Subcutaneous adipose tissue (tissue), 4 donors: ENCODE results near the gene COX4I2. TPM values are rescaled to one million over a fixed set of nuclear protein-coding genes. Genes with fewer than 3 reads are reported as not detected.

Source experiments
- total RNA-seq, 4 donors: library from RNA; depleted of rRNA; stranded (reverse); fragments of >200 nt; gene quantifications; one replicate each; pipeline ENCODE4 v1.1.0, GENCODE V29; 2016
- TF ChIP-seq, protein P1 (sequence below): fragments of 450-650 bp; IDR thresholded peaks from one replicate; pipeline ENCODE4 v1.5.1; 2016; ENCODE audit warnings: low read depth, mild to moderate bottlenecking, control low read depth, antibody characterized with exemption, moderate library complexity

The COX4I2 gene
- total RNA-seq, 4 donors from 2014 or later: 2.6 to 8.9 (median 5.5) TPM; not detected in 1

DNA sequence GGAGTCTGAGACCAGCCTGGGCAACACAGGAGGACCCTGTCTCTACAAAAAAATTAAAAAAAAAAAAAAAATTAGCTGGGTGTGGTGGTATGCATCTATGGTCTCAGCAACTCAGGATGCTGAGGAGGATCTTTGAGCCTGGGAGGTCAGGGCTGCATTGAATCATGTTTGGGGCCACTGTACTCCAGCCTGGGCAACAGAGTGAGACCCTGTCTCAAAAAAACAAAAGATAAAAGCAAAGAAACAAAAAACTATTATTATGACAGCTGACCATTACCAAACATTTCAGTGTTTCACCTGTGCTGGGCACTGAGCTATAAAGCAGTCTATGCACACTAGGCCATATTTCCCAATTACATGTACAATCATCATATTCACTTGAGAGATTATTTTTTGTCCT, 35.7 kb downstream of the COX4I2 start:
- TF ChIP-seq, protein P1, sequence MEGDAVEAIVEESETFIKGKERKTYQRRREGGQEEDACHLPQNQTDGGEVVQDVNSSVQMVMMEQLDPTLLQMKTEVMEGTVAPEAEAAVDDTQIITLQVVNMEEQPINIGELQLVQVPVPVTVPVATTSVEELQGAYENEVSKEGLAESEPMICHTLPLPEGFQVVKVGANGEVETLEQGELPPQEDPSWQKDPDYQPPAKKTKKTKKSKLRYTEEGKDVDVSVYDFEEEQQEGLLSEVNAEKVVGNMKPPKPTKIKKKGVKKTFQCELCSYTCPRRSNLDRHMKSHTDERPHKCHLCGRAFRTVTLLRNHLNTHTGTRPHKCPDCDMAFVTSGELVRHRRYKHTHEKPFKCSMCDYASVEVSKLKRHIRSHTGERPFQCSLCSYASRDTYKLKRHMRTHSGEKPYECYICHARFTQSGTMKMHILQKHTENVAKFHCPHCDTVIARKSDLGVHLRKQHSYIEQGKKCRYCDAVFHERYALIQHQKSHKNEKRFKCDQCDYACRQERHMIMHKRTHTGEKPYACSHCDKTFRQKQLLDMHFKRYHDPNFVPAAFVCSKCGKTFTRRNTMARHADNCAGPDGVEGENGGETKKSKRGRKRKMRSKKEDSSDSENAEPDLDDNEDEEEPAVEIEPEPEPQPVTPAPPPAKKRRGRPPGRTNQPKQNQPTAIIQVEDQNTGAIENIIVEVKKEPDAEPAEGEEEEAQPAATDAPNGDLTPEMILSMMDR: no peak

DNA sequence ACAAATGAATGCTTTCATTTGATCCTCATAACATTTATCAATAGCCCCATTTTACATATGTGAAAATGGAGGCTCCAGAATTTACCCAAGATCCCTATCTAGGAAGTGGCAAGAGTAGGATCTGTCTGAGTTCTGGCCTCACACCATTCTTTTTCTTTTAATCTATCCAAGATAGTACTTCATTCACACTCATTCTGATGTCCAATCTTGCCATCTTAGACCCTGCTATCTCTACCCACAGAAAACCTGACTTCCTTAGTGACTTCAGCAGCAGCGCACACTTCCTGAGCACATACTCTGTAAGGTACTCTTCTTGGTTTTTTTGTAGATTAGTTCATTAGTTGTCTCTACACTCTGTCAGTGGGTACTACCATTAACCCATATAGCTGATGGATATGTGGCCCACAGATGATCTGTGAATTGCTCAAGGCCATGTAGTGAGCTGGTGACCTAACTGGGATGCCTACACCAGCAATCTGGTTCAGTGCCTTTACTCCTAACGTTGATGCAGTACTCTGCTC, 36.3 kb downstream of the COX4I2 start:
- TF ChIP-seq, protein P1: no peak

DNA sequence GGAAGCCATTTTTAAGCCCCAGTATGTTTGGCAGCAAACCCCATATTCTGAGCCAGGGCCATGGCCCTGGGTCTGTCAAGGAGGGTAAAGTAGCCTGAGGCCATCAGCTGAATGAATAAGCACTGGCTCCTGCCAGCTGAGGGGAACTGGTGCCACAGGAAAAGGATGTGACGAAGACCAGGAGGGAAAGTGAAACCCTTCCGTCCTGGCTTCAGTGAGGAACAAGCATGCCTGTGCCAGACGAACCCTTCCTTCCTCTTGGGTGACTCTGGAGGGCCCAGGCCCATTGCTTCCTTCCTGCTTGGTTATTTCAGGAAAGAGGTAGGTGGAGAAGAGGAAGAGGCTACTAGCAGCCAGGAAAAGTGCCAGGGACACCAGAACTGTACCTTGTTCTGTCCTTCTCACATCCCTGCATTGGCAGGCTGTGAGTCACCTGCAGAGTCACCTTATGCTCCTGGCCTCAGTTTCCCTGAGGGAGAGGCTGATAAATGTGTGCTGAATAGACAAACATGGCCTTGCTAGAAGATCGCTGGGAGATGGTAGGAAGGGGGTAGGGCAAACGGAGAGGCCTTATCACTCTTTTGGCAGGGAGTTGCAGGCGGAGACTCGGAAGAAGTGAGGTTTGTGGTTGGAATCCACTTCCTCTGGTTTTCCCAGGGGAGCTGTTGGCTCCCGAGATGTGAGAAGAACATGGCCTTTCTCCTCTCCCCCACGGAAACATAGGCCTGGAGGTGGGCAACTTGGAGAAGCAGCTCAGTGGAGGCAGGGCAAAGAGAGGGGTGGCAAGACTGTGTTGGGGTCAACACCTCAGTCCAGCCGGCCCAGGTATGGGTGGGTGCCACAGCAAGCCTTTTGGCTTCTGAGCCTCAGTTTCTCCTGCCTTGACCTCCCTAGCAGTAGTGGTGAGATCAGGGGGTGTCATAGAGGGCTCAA, 37.4 kb downstream of the COX4I2 start:
- TF ChIP-seq, protein P1: no peak

DNA sequence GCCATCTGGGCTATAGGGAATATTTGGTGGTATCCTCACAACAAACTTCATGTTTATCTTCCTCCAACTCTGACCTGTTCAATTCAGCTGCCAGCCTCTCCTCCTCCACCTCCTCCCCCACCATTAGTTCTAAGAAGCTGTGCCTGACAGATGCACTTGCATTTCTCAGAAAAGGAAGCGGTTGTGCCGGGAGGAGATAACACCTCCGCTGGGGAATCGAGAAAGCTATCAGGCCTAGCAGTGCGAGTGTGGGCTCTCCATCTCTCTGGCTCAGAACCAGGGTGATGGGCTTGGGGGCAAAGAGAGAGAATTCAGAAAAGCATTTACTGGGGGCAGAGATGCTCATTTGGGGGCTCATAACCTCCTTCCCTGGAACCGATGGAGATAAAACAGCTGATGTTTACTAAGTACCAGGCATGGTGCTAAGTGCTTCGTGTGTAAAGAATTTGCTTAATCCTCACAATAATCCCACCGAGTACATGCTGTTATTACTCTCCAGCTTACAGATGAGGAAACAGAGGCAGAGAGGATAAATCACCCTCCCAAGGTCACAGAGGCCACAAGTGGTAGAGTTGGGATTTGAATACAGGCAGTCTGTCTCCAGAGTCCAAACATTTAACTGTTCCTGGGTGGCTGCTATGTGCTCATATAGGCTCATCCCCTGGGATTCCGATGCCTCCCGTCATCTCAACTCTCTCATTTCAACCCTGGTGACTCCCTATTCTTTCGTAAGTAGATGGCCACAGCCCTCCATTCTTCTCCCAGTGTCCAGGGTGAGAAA, 38.3 kb downstream of the COX4I2 start:
- TF ChIP-seq, protein P1: no peak

- TF ChIP-seq, protein P1: no peak
Measured at GRCh38 chr20:31676609-31676989, 38.9 kb downstream of the COX4I2 start.

DNA sequence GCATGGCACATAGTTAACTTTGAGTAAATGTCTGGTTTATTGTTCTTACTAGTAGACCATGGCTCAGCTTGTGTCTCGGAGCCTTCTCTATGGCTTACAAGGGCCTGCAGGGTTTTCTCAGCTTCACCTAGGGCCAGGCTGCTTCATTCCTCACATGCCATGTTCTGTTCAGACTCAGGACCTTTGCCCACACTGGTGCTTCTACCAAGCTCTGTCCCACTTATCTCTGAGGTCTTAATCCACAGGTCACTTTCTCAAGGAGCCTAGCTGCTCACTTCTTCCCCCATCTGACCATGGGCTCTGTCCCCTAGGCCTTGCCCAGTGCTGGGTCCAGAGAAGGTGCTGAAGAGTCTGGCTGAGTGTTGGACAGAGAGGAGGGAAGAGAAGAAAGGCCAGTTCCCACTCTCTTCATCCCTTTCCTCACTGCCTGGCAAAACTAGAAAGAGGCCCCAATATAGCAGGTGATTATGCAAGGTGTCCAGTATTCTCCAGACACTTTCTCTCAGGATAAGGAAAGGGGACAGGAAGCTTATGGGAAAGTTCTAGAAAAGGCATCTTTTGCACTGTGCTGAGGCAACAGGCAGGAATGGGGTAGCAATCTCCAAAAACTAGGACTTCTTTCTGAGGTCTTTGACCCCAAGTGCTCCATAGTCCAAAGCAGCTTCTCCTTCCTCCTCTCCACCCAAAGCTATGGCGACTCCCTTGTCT, 40.0 kb downstream of the COX4I2 start:
- TF ChIP-seq, protein P1: no peak
